HG03060 (cell line): Measurements from ENCODE around the gene NSUN4.

ENCODE experiments used
- ATAC-seq: cut with Tn5 transposase; IDR thresholded peaks from one replicate; pipeline ENCODE4 v1.9.1; 2021; ENCODE audit warnings: low read depth, moderate number of reproducible peaks; ENCODE audit not compliant: unreplicated experiment

Gene NSUN4

DNA sequence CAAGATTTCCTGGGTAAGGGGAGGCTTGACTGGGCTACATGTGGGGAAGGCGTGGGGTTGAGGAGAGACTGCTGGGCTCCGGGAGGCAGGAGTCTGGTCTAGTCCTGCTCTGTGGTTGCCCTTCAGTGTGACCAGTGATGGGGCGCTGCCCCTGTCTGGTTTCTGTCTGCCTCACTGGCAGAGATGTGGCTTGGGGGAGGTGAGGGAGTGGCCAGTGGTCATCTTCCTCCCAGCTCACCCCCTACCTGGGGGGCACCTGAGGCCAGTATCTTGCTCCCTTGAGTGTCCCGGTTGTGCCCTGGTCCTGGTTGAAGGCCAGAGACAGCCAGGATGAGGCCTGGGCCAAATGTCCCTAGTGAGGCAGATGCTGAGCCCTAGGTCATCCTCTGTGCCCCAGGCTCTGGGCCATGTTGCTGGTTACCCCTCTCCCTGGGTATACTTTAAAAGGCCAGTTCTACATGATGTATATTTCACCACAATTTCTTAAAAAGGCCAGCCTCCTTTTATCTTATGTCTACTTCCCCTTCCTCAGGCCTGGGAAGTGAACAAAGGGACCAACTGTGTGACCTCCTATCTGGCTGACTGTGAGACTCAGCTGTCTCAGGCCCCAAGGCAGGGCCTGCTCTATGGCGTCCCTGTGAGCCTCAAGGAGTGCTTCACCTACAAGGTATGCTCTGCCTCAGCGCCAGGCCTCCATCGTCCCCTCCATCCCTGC lies 64.0 kb downstream of the NSUN4 start:
- no peak for ATAC-seq

DNA sequence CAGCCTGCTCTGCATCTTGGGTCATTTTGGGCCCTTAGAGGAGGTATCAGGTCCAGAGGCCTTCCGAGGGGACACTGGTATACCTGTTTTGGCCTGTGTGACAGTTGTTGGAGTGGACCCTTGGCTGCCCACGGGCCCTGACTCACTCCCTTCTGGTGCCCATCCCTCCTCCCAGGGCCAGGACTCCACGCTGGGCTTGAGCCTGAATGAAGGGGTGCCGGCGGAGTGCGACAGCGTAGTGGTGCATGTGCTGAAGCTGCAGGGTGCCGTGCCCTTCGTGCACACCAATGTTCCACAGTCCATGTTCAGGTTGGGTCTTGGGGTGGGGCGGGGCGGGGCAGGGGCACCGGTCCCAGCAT lies 64.6 kb downstream of the NSUN4 start:
- ATAC-seq = no peak

DNA sequence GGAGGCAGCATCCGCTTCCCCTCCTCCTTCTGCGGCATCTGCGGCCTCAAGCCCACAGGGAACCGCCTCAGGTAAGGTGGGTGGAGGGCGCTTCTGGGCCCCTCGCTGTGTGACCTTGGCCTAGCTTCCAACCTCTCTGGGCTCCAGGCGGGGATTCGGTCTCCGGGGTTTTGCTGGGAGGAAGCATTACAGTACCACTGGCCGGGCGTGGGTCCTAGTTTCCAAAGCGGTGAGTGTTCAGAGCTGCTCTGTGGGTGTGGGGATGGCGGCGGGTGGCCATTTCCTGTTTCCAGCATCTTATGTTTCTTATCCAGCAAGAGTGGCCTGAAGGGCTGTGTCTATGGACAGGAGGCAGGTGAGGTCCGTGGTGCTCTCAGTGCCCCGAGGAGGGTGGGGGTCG lies 65.1 kb downstream of the NSUN4 start:
- no peak for ATAC-seq

DNA sequence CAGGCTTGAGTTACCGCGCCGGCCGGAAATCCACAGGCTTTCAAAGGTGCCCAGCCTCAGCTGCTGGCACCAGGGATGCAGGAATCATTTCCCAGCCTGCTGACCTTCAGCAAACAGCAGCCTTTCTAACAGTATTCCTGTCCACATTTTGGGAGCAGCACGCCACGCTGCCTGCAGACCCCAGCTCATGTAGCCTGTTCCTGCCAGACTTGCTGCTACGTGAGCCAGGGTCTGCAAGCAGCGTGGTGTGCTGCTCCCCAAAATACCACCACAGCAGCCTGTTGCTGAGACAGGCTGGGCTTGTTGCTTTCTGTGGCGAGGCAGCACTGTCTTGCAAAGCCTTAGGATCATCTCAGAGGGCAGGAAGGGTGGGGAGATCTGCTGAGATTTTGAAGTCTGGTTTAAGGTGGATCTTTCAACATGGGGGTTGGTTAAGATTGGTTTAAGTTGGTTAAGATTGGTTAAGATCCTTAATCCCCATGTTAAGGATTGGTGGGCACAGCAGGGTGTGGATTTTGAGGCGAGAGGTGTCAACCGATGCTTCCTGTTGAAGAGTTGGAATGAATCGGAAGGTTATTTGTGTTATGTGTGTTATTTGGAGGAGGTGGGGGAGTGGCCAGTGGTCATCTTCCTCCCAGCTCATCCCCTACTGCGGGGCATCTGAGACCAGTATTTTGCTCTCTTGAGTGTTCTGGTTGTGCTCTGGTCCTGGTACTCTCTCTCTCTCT lies 66.4 kb downstream of the NSUN4 start:
- no peak for ATAC-seq

- ATAC-seq = no peak
These were observed 67.0 kb downstream of the NSUN4 start for GRCh38 chr1:46407636-46408035.

DNA sequence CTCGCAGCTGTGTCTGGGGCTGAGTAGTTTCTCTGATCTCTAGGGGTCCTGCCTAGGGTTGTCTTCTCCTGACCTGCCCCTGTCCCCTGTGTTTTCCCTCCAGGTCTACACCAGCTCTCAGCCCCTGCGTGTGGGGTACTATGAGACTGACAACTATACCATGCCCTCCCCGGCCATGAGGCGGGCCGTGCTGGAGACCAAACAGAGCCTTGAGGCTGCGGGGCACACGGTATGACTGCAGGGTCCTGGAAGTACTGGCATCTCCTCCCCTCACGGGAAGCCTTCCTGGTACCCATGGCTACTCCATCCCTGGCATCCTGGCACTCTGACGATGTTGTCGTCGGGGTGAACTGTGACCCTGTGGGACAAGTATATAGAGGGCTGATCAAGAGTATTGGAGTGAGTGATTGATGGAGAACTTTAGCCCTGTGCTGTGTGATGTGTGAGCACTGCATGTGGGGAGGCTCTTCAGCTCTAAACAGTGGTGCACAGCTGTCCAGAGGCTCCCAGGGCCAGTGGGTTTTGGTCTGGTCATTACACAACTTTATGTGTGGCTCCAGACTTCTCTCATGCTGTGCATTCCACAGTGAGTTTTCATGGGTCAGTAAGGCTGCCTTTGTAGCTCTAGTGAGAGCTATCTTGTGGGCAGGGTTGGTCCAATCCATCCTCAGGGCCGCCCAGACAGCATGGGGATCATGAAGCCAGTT lies 67.9 kb downstream of the NSUN4 start:
- no peak for ATAC-seq

- no peak for ATAC-seq
These were observed 68.4 kb downstream of the NSUN4 start for GRCh38 chr1:46409063-46409372.

GRCh38 chr1:46410156-46411009 lies 69.8 kb downstream of the NSUN4 start:
- ATAC-seq = no peak

- ATAC-seq = no peak
These were observed 70.4 kb downstream of the NSUN4 start for GRCh38 chr1:46411010-46411405.
